Measurements from ENCODE around the gene OXCT1. TPM values are rescaled to one million over a fixed set of nuclear protein-coding genes. Genes with fewer than 3 reads are reported as not detected.

Gene OXCT1
- total and polyA plus RNA-seq, 2 of the 4 experiments (the other 2 are of a cell fraction), result 14.2 to 16.3 TPM

GRCh38 chr5:41808294-41808693 is 61.9 kb downstream of the OXCT1 start:
- H3K79me1 ChIP-seq (ENCODE audit: low read depth in 1 of 2, low read length in 2 of 2), result peaks cover 0 to 7% of the 10 kb centered on the region in 2 experiments; a peak in 1 of 4 replicates
- TF ChIP-seq CEBPB (IDR thresholded peaks at IDR 0.05; ENCODE audit: low read depth, low read length) (peak; percentile 85), CTCF (conservative IDR thresholded peaks at IDR 0.05; ENCODE audit: low read depth, low read length) (no peak)
- H2AFZ ChIP-seq (replicated peaks; ENCODE audit: low read length, poor library complexity), result peak overlapping the region; percentile 59
- DNase-seq (no peak), ATAC-seq (ENCODE audit: low read depth) (peak; percentile 46; the same call in 1 of the 2 replicates)
- H3K9me1 ChIP-seq (ENCODE audit: insufficient read depth, low read length), result no peaks in the 10 kb centered on the region; the same call in 1 of the 2 replicates
- dilution Hi-C loops (cut with HindIII; ENCODE audit: low sequenced_read_pairs, unreplicated experiment) (no loop called here), in situ Hi-C loops (cut with MboI; ENCODE audit: low sequenced_read_pairs) (no loop called here), intact Hi-C loops (cut with micrococcal nuclease) (no loop called here)
- H3K4ac ChIP-seq (ENCODE audit: low read depth, low read length), result no peak overlapping the region
- no peak overlapping the region for H3K23ac ChIP-seq (ENCODE audit: low read depth, low read length)
- no TSS peak for BruUV-seq (replicated peaks)
- no peak overlapping the region for H3K9ac ChIP-seq (ENCODE audit: low read depth, low read length)
- H3K27ac ChIP-seq (ENCODE audit: insufficient read depth, low read length), result no peak overlapping the region; the same call in 1 of the 2 replicates
- no peak overlapping the region for H4K91ac ChIP-seq (ENCODE audit: insufficient read depth, low read depth, low read length)
- H4K20me1 ChIP-seq (ENCODE audit: insufficient read depth, low read length), result no peaks in the 10 kb centered on the region
- H2BK120ac ChIP-seq (ENCODE audit: low read depth, low read length), result no peak overlapping the region
- H3K4me2 ChIP-seq (ENCODE audit: low read depth, low read length), result no peak overlapping the region
- no peak overlapping the region for H2AK5ac ChIP-seq (ENCODE audit: low read depth, low read length)
- H3K14ac ChIP-seq (replicated peaks; ENCODE audit: low read depth, low read length), result 0 out of 2 replicates have a peak overlapping the region, but pooled peaks have one; percentile 61
- ChIA-PET CTCF (interaction anchor here (0.6 kb wide), 1 partner anchor 839 kb away, joined by 4 read pairs; no protein-coding TSS in a partner anchor), POLR2A (ENCODE audit: unreplicated experiment) (no interaction called here)
- H3K4me3 ChIP-seq (ENCODE audit: insufficient read depth, low read depth, low read length), result no peak overlapping the region
- WGBS, 2 experiments (ENCODE audit: extremely low coverage in 2 of 2, insufficient read length in 1 of 2), result no CpG with 5 or more reads among the region's 3 CpGs
- H3K18ac ChIP-seq (ENCODE audit: low read depth, low read length), result peak overlapping the region; percentile 28; the same call in 1 of the 2 replicates
- H2BK5ac ChIP-seq (ENCODE audit: low read depth, low read length, poor library complexity, severe bottlenecking), result no peak overlapping the region
- no peaks in the 10 kb centered on the region for H3K4me1 ChIP-seq (ENCODE audit: control insufficient read depth, insufficient read depth, low read length)
- H4K8ac ChIP-seq (ENCODE audit: low read depth in 2 of 2, low read length in 2 of 2), result no peak overlapping the region
- H4K5ac ChIP-seq (ENCODE audit: low read depth, low read length), result 0 out of 2 replicates have a peak overlapping the region, but pooled peaks have one; percentile 6
- no peaks in the 10 kb centered on the region for H3K27me3 ChIP-seq (ENCODE audit: control insufficient read depth, insufficient read depth, low read length)
- no peak overlapping the region for H2BK15ac ChIP-seq (ENCODE audit: low read depth, low read length)
- H2AK9ac ChIP-seq (replicated peaks; ENCODE audit: low read depth, low read length, poor library complexity), result no peak overlapping the region
- no peak overlapping the region for H2BK20ac ChIP-seq (ENCODE audit: low read depth, low read length)
- no peak overlapping the region for H3K56ac ChIP-seq (ENCODE audit: extremely low read depth, insufficient read depth, low read length)
- 0 out of 2 replicates have a peak, but pooled peaks cover 3% of the 10 kb centered on the region for H3K36me3 ChIP-seq (ENCODE audit: control insufficient read depth, insufficient read depth, low read length)
- no peaks in the 10 kb centered on the region for H3K9me3 ChIP-seq (ENCODE audit: control insufficient read depth, insufficient read depth, low read length)
